ENCODE measurements around the gene GATM.
"Not testable (repeated sequence)": the region's sequence is repeated elsewhere in the genome, so short reads cannot be mapped to it uniquely, and the experiment has no call there.

The GATM gene

DNA sequence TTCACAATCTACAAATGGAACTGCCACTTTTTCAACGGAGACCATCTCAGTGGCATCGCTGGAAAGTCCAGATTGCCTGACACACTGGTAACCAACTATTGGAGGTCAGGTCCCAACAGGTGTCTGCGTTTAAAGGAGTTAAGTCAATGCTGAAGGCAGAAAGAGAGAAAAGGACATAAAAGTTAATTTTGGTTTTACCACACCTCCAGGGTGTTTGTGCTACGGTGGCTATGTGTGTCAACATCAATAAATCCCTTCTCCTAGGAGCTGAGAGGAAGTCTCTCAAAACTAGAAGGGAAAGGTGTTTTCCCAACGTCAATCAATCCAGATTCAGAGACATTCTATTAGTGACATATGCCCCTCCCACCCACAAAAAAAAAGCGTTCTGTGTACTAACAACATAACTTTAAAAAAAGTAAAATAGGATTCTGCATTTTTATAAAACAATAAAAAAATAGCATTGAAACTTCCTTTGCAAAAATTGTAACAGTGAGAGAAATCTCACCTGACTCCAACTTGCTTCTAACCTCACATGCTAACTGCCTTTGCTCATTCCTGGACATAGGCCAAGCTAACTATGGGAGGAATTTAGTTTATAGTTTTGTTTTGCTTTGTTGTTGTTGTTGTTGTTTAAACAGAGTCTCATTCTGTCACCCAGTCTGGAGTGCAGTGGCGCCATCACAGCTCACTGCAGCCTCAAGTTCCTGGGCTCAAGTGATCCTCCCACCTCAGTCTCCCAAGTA, 58.7 kb downstream of the GATM start:
- Histone ChIP-seq H3K9ac (ENCODE audit: low read depth in 1 of 2, low read length in 2 of 2) (no peak overlapping the region), H3K27me3 (ENCODE audit: control insufficient read depth in 1 of 2, insufficient read depth in 2 of 2, low read length in 2 of 2) (no peaks in the 10 kb centered on the region), H3K36me3 (ENCODE audit: control insufficient read depth in 1 of 2, insufficient read depth in 2 of 2, low read length in 2 of 2) (no peaks in the 10 kb centered on the region), H3K4me1 (ENCODE audit: control insufficient read depth in 1 of 2, insufficient read depth in 2 of 2, low read length in 2 of 2) (no peaks in the 10 kb centered on the region), H3K4me3 (ENCODE audit: low read depth in 1 of 2, low read length in 2 of 2) (no peak overlapping the region), H3K9me3 (ENCODE audit: control insufficient read depth in 1 of 2, low read length in 2 of 2) (no peaks in the 10 kb centered on the region), H3K27ac (ENCODE audit: low read depth, low read length) (no peak overlapping the region)

DNA sequence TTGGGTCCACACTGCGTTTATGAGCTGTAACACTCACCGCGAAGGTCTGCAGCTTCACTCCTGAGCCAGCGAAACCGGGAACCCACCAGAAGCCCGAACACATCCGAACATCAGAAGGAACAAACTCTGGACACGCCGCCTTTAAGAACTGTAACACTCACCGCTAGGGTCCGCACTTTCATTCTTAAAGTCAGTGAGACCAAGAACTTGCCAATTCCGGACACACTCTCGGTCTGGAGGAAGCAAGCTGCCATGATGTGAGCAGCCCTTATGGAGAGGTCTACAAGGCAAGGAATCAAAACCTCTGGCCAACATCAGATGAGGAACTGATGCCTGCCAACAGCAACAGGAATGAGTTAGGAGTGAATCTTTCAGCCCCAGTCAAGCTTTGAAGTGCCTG, 63.4 kb downstream of the GATM start:
- no peaks in the 10 kb centered on the region for H3K9me3 ChIP-seq (ENCODE audit: control insufficient read depth in 1 of 2, low read length in 2 of 2)
- no peaks in the 10 kb centered on the region for H3K36me3 ChIP-seq (ENCODE audit: control insufficient read depth in 1 of 2, insufficient read depth in 2 of 2, low read length in 2 of 2)
- peaks cover 6 to 7% of the 10 kb centered on the region in 2 donors for H3K4me1 ChIP-seq (ENCODE audit: control insufficient read depth in 1 of 2, insufficient read depth in 2 of 2, low read length in 2 of 2)
- H3K27ac ChIP-seq (ENCODE audit: low read depth, low read length): no peak overlapping the region
- no peak overlapping the region for H3K4me3 ChIP-seq (ENCODE audit: low read depth in 1 of 2, low read length in 2 of 2)
- H3K27me3 ChIP-seq (ENCODE audit: control insufficient read depth in 1 of 2, insufficient read depth in 2 of 2, low read length in 2 of 2): no peaks in the 10 kb centered on the region
- no peak overlapping the region for H3K9ac ChIP-seq (ENCODE audit: low read depth in 1 of 2, low read length in 2 of 2)

DNA sequence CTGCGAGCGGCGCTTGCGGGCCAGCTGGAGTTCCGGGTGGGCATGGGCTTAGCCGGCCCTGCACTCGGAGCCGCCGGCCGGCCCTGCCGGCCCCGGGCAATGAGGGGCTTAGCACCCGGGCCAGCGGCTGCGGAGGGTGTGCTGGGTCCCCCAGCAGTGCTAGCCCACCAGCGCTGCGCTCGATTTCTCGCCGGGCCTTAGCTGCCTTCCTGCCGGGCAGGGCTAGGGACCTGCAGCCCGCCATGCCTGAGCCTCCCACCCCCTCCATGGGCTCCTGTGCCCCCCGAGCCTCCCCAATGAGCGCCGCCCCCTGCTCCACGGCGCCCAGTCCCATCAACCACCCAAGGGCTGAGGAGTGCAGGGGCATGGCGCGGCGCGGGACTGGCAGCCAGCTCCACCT, 64.2 kb downstream of the GATM start:
- H3K4me1 ChIP-seq (ENCODE audit: control insufficient read depth in 1 of 2, insufficient read depth in 2 of 2, low read length in 2 of 2); H3K9ac ChIP-seq (ENCODE audit: low read depth in 1 of 2, low read length in 2 of 2); H3K27me3 ChIP-seq (ENCODE audit: control insufficient read depth in 1 of 2, insufficient read depth in 2 of 2, low read length in 2 of 2); H3K36me3 ChIP-seq (ENCODE audit: control insufficient read depth in 1 of 2, insufficient read depth in 2 of 2, low read length in 2 of 2); H3K9me3 ChIP-seq (ENCODE audit: control insufficient read depth in 1 of 2, low read length in 2 of 2); H3K27ac ChIP-seq (ENCODE audit: low read depth, low read length); H3K4me3 ChIP-seq (ENCODE audit: low read depth in 1 of 2, low read length in 2 of 2): not testable (repeated sequence)

All from duodenal mucosa (tissue), 2 donors.